SK-N-SH (cell line): Measurements from ENCODE around the gene SLC35F6.

Experiments
- CTCF ChIP-seq: fragments of 200-600 bp; sonication (generic); IDR thresholded peaks from 2 replicates; pipeline ENCODE4 v1.6.1; 2017; ENCODE audit warnings: antibody characterized with exemption, mild to moderate bottlenecking, moderate library complexity
- ELF1 ChIP-seq: IDR thresholded peaks from 2 replicates; pipeline ENCODE4 v1.4.0; 2012
- FOXM1 ChIP-seq: IDR thresholded peaks from 2 replicates; pipeline ENCODE4 v1.4.0; 2012; ENCODE audit warnings: low read depth, mild to moderate bottlenecking
- GATA2 ChIP-seq: sonication (generic); formaldehyde crosslinking; IDR thresholded peaks from 2 replicates; pipeline ENCODE4 v1.5.0; 2020; ENCODE audit warnings: mild to moderate bottlenecking, missing genetic modification reagents
- JUND ChIP-seq: IDR thresholded peaks from 2 replicates; pipeline ENCODE4 v1.4.0; 2012
- PBX3 ChIP-seq: IDR thresholded peaks from 2 replicates; pipeline ENCODE4; 2012
- POLR2AphosphoS5 ChIP-seq: IDR thresholded peaks from 2 replicates; pipeline ENCODE4 v1.6.1; 2012; ENCODE audit warnings: low read depth, low read length
- RFX5 ChIP-seq: IDR thresholded peaks from 2 replicates; pipeline ENCODE4 v1.6.1; 2012; ENCODE audit warnings: mild to moderate bottlenecking, improper control_type of control experiment, low read length
- TAF1 ChIP-seq: IDR thresholded peaks from 2 replicates; pipeline ENCODE4 v1.6.1; 2012; ENCODE audit warnings: low read depth, mild to moderate bottlenecking, low read length, moderate library complexity, borderline replicate concordance

GRCh38 chr2:26822877-26823276 lies 58.8 kb downstream of the SLC35F6 start:
- TF ChIP-seq RFX5 (no peak), CTCF (no peak), GATA2 (no peak), POLR2AphosphoS5 (no peak), TAF1 (no peak), FOXM1 (no peak), PBX3 (no peak), JUND (no peak), ELF1 (no peak)
